T-cell (primary cell): ENCODE results near the gene CAPN1. TPM values are rescaled to one million over a fixed set of nuclear protein-coding genes. Genes with fewer than 3 reads are reported as not detected.
A peak's percentile ranks its signal among the peaks of the same experiment; 100 is the strongest.
"Not testable (repeated sequence)": the region's sequence is repeated elsewhere in the genome, so short reads cannot be mapped to it uniquely, and the experiment has no call there.

ENCODE experiments used
- ATAC-seq, 4 experiments: fragments of 200-7000 bp in 3 of 4; fragments of 150-1000 bp in 1 of 4; cut with Tn5 transposase; replicated peaks in 1 of 4; 1 replicate in 3 of 4; 2 replicates in 1 of 4; pipeline ENCODE4 v1.10.0; 2021; ENCODE audit warnings: moderate library complexity in 3 of 4, mild to moderate bottlenecking in 2 of 4, moderate number of reproducible peaks in 1 of 4
- CTCF ChIA-PET, 2 donors: fragments of 300-600 bp; sonication (Branson Sonifier 250); formaldehyde crosslinking; loops; one replicate each; lab custom pipeline; 2022; ENCODE audit warnings: antibody characterized with exemption in 2 of 2; lab: Charles Lee
- POLR2A ChIA-PET, 2 donors: fragments of 300-600 bp; sonication (Branson Sonifier 250); formaldehyde crosslinking; loops; one replicate each; lab custom pipeline; 2022; ENCODE audit warnings: antibody characterized with exemption in 2 of 2; lab: Charles Lee
- DNase-seq, 35 experiments: peaks; one replicate each; pipeline versions ENCODE4 v3.0.0 to v3.0.0-alpha.2; 2013 to 2023
- H3K27ac ChIP-seq: one replicate; pipeline ENCODE4 v1.5.1; 2013; ENCODE audit warnings: low read length
- H3K27me3 ChIP-seq, 2 experiments: replicated peaks in 1 of 2; 1 replicate in 1 of 2; 2 replicates in 1 of 2; pipeline versions ENCODE4 v1.6.1 to v1.7.0; 2013; ENCODE audit warnings: low read length in 1 of 2, mixed read lengths in 1 of 2; ENCODE audit not compliant: control insufficient read depth in 2 of 2, insufficient read depth in 2 of 2; ENCODE audit errors: extremely low read depth in 1 of 2
- H3K36me3 ChIP-seq, 2 donors: 1 replicate in 1 of 2; 2 replicates in 1 of 2; pipeline versions ENCODE4 v1.6.1 to v1.7.0; 2013; ENCODE audit warnings: low read length in 1 of 2; ENCODE audit not compliant: control insufficient read depth in 2 of 2, insufficient read depth in 1 of 2; ENCODE audit errors: extremely low read depth in 1 of 2
- H3K4me1 ChIP-seq, 2 experiments: 1 replicate in 1 of 2; 2 replicates in 1 of 2; pipeline versions ENCODE4 v1.6.1 to v1.7.0; 2013; ENCODE audit warnings: low read length in 2 of 2, mixed read lengths in 1 of 2; ENCODE audit not compliant: insufficient read depth in 2 of 2, control insufficient read depth in 1 of 2; ENCODE audit errors: extremely low read depth in 1 of 2
- H3K4me3 ChIP-seq, 2 donors: 1 replicate in 1 of 2; 2 replicates in 1 of 2; pipeline versions ENCODE4 v1.5.1 to v1.7.0; 2013; ENCODE audit warnings: mild to moderate bottlenecking in 2 of 2, low read length in 1 of 2, moderate library complexity in 1 of 2; ENCODE audit not compliant: control insufficient read depth in 1 of 2; ENCODE audit errors: extremely low read depth in 1 of 2
- H3K9me3 ChIP-seq: 2 replicates; pipeline ENCODE4 v1.7.0; 2013
- H3K27ac Mint-ChIP-seq, 2 donors: one replicate each; pipeline ENCODE4 v1.8.0; 2020 to 2021; ENCODE audit warnings: mild to moderate bottlenecking in 2 of 2, mixed read lengths in 2 of 2
- H3K27me3 Mint-ChIP-seq, 2 donors: one replicate each; pipeline ENCODE4 v1.8.0; 2021 to 2022; ENCODE audit warnings: mixed read lengths in 2 of 2
- H3K36me3 Mint-ChIP-seq: one replicate; pipeline ENCODE4 v1.8.0; 2021; ENCODE audit warnings: mixed read lengths
- H3K4me1 Mint-ChIP-seq, 3 donors: one replicate each; pipeline ENCODE4 v1.8.0; 2020 to 2022; ENCODE audit warnings: mixed read lengths in 3 of 3, mild to moderate bottlenecking in 1 of 3
- H3K4me3 Mint-ChIP-seq, 3 donors: one replicate each; pipeline ENCODE4 v1.8.0; 2020 to 2022; ENCODE audit warnings: mild to moderate bottlenecking in 3 of 3, mixed read lengths in 3 of 3, moderate library complexity in 3 of 3
- H3K9me3 Mint-ChIP-seq, 3 donors: one replicate each; pipeline ENCODE4 v1.8.0; 2020 to 2022; ENCODE audit warnings: mixed read lengths in 3 of 3
- WGBS: methylation state at CpG from one replicate; pipeline ENCODE4 v1.1.5; 2013; ENCODE audit warnings: missing lambda C conversion rate; ENCODE audit not compliant: insufficient coverage; 5-methylcytosine and 5-hydroxymethylcytosine counted together
- total RNA-seq, 35 experiments: library from RNA in 6 of 35; stranded (reverse) in 6 of 35; fragments of 120-200 nt in 1 of 35; gene quantifications; one replicate each; pipeline versions ENCODE4 v1.2.1 to v1.2.4 and lab custom pipeline; 2013 to 2026

Gene CAPN1
- total RNA-seq, 5 donors from 2014 or later (not counting 1 experiment from before 2014, with no cell fraction given) = 98.4 to 171 (median 143) TPM

DNA sequence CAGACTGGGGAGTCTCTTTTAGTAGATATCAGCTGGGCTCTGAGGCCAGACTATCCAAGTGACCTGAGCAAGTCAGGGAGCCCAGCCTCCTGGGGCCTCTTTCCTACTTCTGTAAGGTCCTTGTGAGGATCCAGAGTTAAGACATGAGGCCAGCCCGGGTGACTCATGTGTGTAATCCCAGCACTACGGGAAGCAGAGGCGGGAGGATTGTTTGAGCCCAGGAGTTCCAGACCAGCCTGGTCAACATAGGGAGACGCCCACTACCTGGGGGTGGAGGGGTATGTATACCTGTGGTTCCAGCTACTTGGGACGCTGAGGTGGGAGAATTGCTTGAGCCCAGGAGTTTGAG lies 43.2 kb downstream of the CAPN1 start:
- Mint-ChIP-seq H3K9me3 (no peaks in the 10 kb centered on the region), H3K27me3 (peaks cover 18 to 30% of the 10 kb centered on the region in 2 donors), H3K4me1 (peaks cover 9 to 15% (median 10%) of the 10 kb centered on the region in 3 donors), H3K4me3 (peak overlapping the region in 2 of 3 donors; percentile 17 to 81), H3K36me3 (no peaks in the 10 kb centered on the region), H3K27ac (no peak overlapping the region)
- no peaks in the 10 kb centered on the region for H3K9me3 ChIP-seq
- no peak overlapping the region for H3K27ac ChIP-seq
- no peak for ATAC-seq
- H3K27me3 ChIP-seq = peaks cover 0 to 29% of the 10 kb centered on the region in 2 experiments
- POLR2A ChIA-PET = interaction anchor here in 1 of 2 donors (0.5 kb wide), 1 partner anchor 1528 kb away, joined by 3 read pairs; no protein-coding TSS in a partner anchor
- peaks cover under 1 to 12% of the 10 kb centered on the region in 2 experiments for H3K4me1 ChIP-seq
- no peak for DNase-seq
- CTCF ChIA-PET = interaction anchor here (0.6 to 1.5 kb wide), 6 partner anchors 90 to 403 kb away, joined by 3 to 7 read pairs (median 4); no protein-coding TSS in a partner anchor
- WGBS = 85% methylated on average over 3 of the region's 5 CpGs
- no peaks in the 10 kb centered on the region for H3K36me3 ChIP-seq
- H3K4me3 ChIP-seq = no peak overlapping the region

GRCh38 chr11:65225279-65226102 lies 43.8 kb downstream of the CAPN1 start:
- ATAC-seq (peak; percentile 84 to 97 (median 88)), DNase-seq (peak; percentile 19 to 74 (median 50))
- Mint-ChIP-seq H3K4me3 (peak overlapping the region; percentile 64 to 81 (median 72)), H3K4me1 (peaks cover 8 to 12% (median 9%) of the 10 kb centered on the region in 3 donors), H3K27ac (no peak overlapping the region), H3K36me3 (no peaks in the 10 kb centered on the region), H3K27me3 (peaks cover 18 to 30% of the 10 kb centered on the region in 2 donors), H3K9me3 (no peaks in the 10 kb centered on the region)
- H3K36me3 ChIP-seq = no peaks in the 10 kb centered on the region
- CTCF ChIA-PET = interaction anchor here (0.6 to 1.5 kb wide), 9 partner anchors 37 to 106 kb away, joined by 3 to 7 read pairs (median 3); partner anchors contain the start of gene POLA2 (in 1 of the 2)
- H3K27me3 ChIP-seq = peaks cover 0 to 29% of the 10 kb centered on the region in 2 experiments
- WGBS = 8% methylated on average over 34 of the region's 42 CpGs
- H3K4me3 ChIP-seq = peak overlapping the region; percentile 35 to 74
- H3K9me3 ChIP-seq = no peaks in the 10 kb centered on the region
- peaks cover 0 to 12% of the 10 kb centered on the region in 2 experiments for H3K4me1 ChIP-seq
- no peak overlapping the region for H3K27ac ChIP-seq
- POLR2A ChIA-PET = interaction anchor here in 1 of 2 donors (0.5 kb wide), 1 partner anchor 1527 kb away, joined by 3 read pairs; no protein-coding TSS in a partner anchor

DNA sequence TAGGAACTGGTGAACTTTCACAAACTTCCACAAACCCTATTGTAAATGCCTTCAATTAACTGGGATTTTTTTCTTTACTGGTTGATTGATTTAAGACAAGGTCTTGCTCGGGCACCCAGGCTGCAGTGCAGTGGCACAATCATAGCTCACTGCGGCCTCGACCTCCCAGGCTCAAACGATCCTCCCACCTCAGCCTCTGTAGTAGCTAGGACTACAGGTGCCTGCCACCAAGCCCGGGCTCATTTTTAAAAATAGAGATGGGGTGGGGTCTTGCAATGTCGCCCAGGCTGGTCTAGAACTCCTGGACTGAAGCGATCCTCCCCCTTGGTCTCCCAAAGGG lies 44.3 kb downstream of the CAPN1 start:
- POLR2A ChIA-PET = no interaction called here
- no peaks in the 10 kb centered on the region for H3K36me3 ChIP-seq
- Mint-ChIP-seq H3K27me3 (peaks cover 18 to 30% of the 10 kb centered on the region in 2 donors), H3K36me3 (no peaks in the 10 kb centered on the region), H3K9me3 (no peaks in the 10 kb centered on the region), H3K27ac (no peak overlapping the region), H3K4me3 (peak overlapping the region; percentile 64 to 81 (median 72)), H3K4me1 (peaks cover 8 to 10% (median 9%) of the 10 kb centered on the region in 3 donors)
- ATAC-seq (peak in 1 of 4 experiments; percentile 11), DNase-seq (no peak)
- H3K27ac ChIP-seq = no peak overlapping the region
- H3K4me1 ChIP-seq = peaks cover 0 to 12% of the 10 kb centered on the region in 2 experiments
- CTCF ChIA-PET = interaction anchor here (0.6 to 1.5 kb wide), 6 partner anchors 29 to 106 kb away, joined by 3 to 7 read pairs (median 4); partner anchors contain the start of gene POLA2 (in 1 of the 2)
- no peaks in the 10 kb centered on the region for H3K9me3 ChIP-seq
- WGBS = 49% methylated on average over 3 of the region's 7 CpGs
- peaks cover 0 to 26% of the 10 kb centered on the region in 2 experiments for H3K27me3 ChIP-seq
- H3K4me3 ChIP-seq = peak overlapping the region; percentile 35 to 74

DNA sequence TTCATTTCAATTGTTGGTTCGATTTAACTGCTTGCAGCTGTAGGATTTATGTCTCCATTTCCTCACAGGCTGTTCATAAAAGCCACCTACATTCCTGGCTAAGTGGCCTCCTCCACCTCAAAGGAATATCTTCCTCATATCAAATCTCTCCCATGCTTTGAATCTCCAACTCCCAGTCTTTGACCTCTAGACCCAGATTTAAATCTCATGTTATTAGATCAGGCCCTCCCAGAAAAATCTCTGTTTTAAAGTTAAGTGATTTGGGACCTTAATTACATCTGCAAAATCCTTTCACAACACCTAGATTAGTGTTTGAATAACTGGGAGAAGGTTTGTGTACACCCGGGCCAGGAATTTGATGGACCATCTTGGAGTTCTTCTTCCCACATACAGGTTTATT lies 46.2 kb downstream of the CAPN1 start:
- CTCF ChIA-PET = interaction anchor here in 1 of 2 donors (0.6 kb wide), 1 partner anchor 136 kb away, joined by 7 read pairs; no protein-coding TSS in a partner anchor
- WGBS = 80% methylated on average over 1 of the region's 2 CpGs
- H3K36me3 Mint-ChIP-seq = no peaks in the 10 kb centered on the region

DNA sequence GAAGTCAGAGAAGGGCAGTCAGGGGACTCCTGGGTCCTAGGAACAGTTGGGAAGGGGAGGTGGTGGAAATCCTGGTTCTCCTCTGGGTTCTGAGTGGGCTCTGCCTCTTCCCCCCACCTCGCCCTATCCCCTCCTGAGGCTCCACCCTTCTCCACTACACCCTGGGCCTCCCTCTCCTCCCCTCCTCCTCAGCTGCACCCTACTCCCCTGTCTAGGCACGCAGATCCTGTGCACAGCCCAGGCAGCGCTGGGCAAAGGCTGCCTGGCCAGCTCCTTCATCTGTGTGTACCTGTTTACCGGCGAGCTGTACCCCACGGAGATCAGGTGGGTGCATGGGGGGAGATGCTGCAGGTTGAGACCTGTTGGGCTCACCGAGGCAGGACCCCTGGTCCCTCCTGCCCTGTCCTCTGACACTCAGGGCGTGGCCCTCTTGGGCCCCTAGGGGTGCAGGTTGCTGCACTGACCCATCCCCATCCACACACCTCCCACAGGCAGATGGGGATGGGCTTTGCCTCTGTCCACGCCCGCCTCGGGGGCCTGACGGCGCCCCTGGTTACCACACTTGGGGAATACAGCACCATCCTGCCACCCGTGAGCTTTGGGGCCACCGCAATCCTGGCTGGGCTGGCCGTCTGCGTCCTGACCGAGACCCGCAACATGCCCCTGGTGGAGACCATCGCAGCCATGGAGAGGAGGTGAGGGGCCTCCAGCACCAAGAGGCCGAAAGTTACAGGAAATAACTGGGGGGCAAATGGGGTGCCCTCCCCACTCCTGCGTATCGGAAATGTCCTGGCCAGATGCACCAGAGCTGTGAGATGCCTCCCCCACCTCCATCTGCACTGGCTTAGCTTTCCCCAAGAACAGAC lies 54.7 kb downstream of the CAPN1 start:
- POLR2A ChIA-PET = no interaction called here
- H3K4me1 ChIP-seq = no peaks in the 10 kb centered on the region
- H3K27me3 ChIP-seq = peaks cover 0 to 15% of the 10 kb centered on the region in 2 experiments
- no peak for ATAC-seq
- CTCF ChIA-PET = no interaction called here
- no peak overlapping the region for H3K4me3 Mint-ChIP-seq
- H3K9me3 Mint-ChIP-seq = no peaks in the 10 kb centered on the region
- no peaks in the 10 kb centered on the region for H3K36me3 ChIP-seq
- no peak overlapping the region for H3K27ac Mint-ChIP-seq
- 79% methylated on average over 18 of the region's 23 CpGs for WGBS
- no peak overlapping the region for H3K27ac ChIP-seq
- H3K4me3 ChIP-seq = no peak overlapping the region
- H3K9me3 ChIP-seq = no peaks in the 10 kb centered on the region
- H3K36me3 Mint-ChIP-seq = no peaks in the 10 kb centered on the region
- peaks cover 1 to 4% of the 10 kb centered on the region in 2 donors for H3K27me3 Mint-ChIP-seq
- no peak for DNase-seq
- no peaks in the 10 kb centered on the region for H3K4me1 Mint-ChIP-seq

More for the DNA sequence above, 46.2 kb downstream of the CAPN1 start:
- Mint-ChIP-seq H3K27me3 (peaks cover 18 to 30% of the 10 kb centered on the region in 2 donors), H3K4me3 (no peak overlapping the region), H3K4me1 (peaks cover 8 to 9% (median 8%) of the 10 kb centered on the region in 3 donors), H3K9me3 (no peaks in the 10 kb centered on the region), H3K27ac (no peak overlapping the region)
- no peak overlapping the region for H3K4me3 ChIP-seq
- H3K27ac ChIP-seq = no peak overlapping the region
- H3K9me3 ChIP-seq = no peaks in the 10 kb centered on the region
- H3K4me1 ChIP-seq = peaks cover 0 to 12% of the 10 kb centered on the region in 2 experiments
- POLR2A ChIA-PET = no interaction called here
- H3K27me3 ChIP-seq = peaks cover 0 to 21% of the 10 kb centered on the region in 2 experiments
- DNase-seq = no peak
- no peak for ATAC-seq
- no peaks in the 10 kb centered on the region for H3K36me3 ChIP-seq

DNA sequence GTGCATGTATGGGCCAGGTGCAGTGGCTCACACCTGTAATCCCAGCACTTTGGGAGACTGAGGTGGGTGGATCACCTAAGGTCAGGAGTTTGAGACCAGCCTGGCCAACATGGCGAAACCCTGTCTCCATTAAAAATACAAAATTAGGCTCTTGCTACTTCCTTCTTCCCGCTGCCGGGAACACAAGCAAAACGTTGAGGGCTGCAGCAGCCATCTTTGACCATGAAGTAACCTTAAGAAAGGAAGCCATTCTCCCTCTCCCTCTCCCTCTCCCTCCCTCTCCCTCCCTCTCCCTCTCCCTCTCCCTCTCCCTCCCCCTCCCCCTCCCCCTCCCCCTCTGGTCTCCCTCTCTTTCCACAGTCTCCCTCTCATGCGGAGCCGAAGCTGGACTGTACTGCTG lies 56.6 kb downstream of the CAPN1 start:
- H3K9me3 Mint-ChIP-seq, H3K4me1 Mint-ChIP-seq, H3K4me3 ChIP-seq, H3K4me3 Mint-ChIP-seq, H3K27ac ChIP-seq, CTCF ChIA-PET, H3K36me3 Mint-ChIP-seq, H3K27me3 Mint-ChIP-seq, H3K4me1 ChIP-seq, H3K36me3 ChIP-seq, DNase-seq, H3K27ac Mint-ChIP-seq, POLR2A ChIA-PET, H3K9me3 ChIP-seq: not testable (repeated sequence)
- peaks cover 0 to 16% of the 10 kb centered on the region in 2 experiments for H3K27me3 ChIP-seq
- ATAC-seq = peak in 1 of 4 experiments; percentile 54
- no CpG with 5 or more reads among the region's 6 CpGs for WGBS
